OCI-LY7 (cell line): Measurements from ENCODE around the gene RAB17.

Experiments used
- CTCF ChIP-seq: fragments of 200-600 bp; sonication (generic); conservative IDR thresholded peaks from 2 replicates; pipeline ENCODE4 v1.5.1; 2014; ENCODE audit warnings: mild to moderate bottlenecking, antibody characterized with exemption, low read length, moderate library complexity, mixed read lengths
- EZH2phosphoT487 ChIP-seq: fragments of 200-600 bp; sonication (generic); IDR thresholded peaks from 2 replicates; pipeline ENCODE4 v1.6.1; 2018; ENCODE audit warnings: low read depth, borderline replicate concordance, mild to moderate bottlenecking, mixed run types, antibody characterized with exemption, low read length, moderate library complexity, mixed read lengths

DNA sequence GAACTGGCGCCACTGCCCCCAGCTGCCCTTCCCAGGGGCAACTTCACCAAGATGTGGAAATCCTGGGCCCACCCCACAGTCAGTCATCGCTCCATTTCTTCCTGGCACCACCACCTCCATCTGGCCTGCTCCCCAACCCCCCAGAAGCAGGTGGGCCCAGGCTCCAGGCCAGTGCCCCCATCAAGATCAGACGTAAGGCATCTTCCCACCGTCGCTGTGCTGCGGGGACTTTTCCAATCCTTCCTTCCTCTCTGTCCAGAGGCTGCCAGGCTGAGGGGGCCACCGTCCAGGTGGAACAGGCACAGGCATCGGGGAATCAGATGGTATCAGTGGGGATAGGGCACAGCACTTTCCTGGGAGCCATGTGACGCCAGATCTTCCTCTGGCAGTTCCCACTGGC lies 16.1 kb downstream of the RAB17 start:
- TF ChIP-seq CTCF, result no peak
- TF ChIP-seq EZH2phosphoT487, result no peak
